Right lobe of liver (tissue), 6 donors: Measurements from ENCODE around the gene ZNF302. TPM values are rescaled to one million over a fixed set of nuclear protein-coding genes. Genes with fewer than 3 reads are reported as not detected.

ENCODE experiments used
- ATAC-seq, 4 donors: fragments of 200-7000 bp; cut with Tn5 transposase; one replicate each; pipeline ENCODE4 v1.9.1; 2020; ENCODE audit warnings: mild to moderate bottlenecking in 4 of 4, moderate library complexity in 4 of 4
- DNase-seq, 3 donors: peaks; one replicate each; pipeline ENCODE4 v3.0.0-alpha.2; 2020
- H3K27ac ChIP-seq, 3 donors: fragments of 200-600 bp; one replicate each; pipeline ENCODE4 v1.8.0; 2022
- H3K27me3 ChIP-seq, 2 donors: fragments of 200-600 bp; one replicate each; pipeline ENCODE4 v1.8.0; 2022
- H3K36me3 ChIP-seq, 4 donors: fragments of 200-600 bp; sonication (generic) in 1 of 4; one replicate each; pipeline versions ENCODE4 v1.5.1 to v1.8.0; 2017 to 2022; ENCODE audit warnings: control low read depth in 1 of 4
- H3K4me1 ChIP-seq, 4 donors: fragments of 200-600 bp; sonication (generic) in 1 of 4; one replicate each; pipeline versions ENCODE4 v1.5.1 to v1.8.0; 2017 to 2022; ENCODE audit warnings: control low read depth in 1 of 4
- H3K4me3 ChIP-seq, 3 donors: fragments of 200-600 bp; one replicate each; pipeline ENCODE4 v1.8.0; 2022
- H3K9me3 ChIP-seq, 4 donors: fragments of 200-600 bp; sonication (generic) in 1 of 4; one replicate each; pipeline versions ENCODE4 v1.5.1 to v1.8.0; 2017 to 2022; ENCODE audit warnings: control low read depth in 1 of 4
- POLR2A ChIP-seq: fragments of 450-650 bp; IDR thresholded peaks from one replicate; pipeline ENCODE4 v1.6.1; 2017; ENCODE audit warnings: antibody characterized with exemption, mild to moderate bottlenecking
- WGBS: methylation state at CpG from one replicate; pipeline ENCODE4 v1.1.6; 2018; ENCODE audit warnings: low coverage, low lambda C conversion rate; ENCODE audit not compliant: insufficient coverage; ENCODE audit errors: missing lambda C conversion rate; 5-methylcytosine and 5-hydroxymethylcytosine counted together
- intact Hi-C, 2 donors: fragments of 100-400 bp; cut with DNase I; formaldehyde crosslinking; loops; one replicate each; pipeline versions ENCODE4 v1.11.2 to v1.14.1; 2022
- total RNA-seq, 6 experiments: library from RNA; depleted of rRNA in 2 of 6; stranded (reverse); fragments of >200 nt in 2 of 6; fragmentation: NEBNext Ultra II Directional in 3 of 6; extraction: Animal tissue kit (Norgen Biotek cat#: 25700) in 3 of 6; gene quantifications; one replicate each; pipeline versions ENCODE4 v1.1.0 to v1.2.4, GENCODE V29; 2016 to 2023
- TF ChIP-seq, protein P1 (sequence below), 4 donors: fragments of 200-600 bp in 3 of 4; fragments of 450-650 bp in 1 of 4; IDR thresholded peaks; one replicate each; pipeline versions ENCODE4 v1.5.1 to v1.8.0; 2016 to 2022; ENCODE audit warnings: antibody characterized with exemption in 4 of 4, mild to moderate bottlenecking in 2 of 4
- donor health status: DM: no; HTN: yes; CAD: no.
- donor health status: DM: no; HTN: no; CAD: no.
- donor health status: DM: no; HTN: no; CAD: no.
- donor health status: DM: no; HTN: yes; CAD: no.
- donor health status: DM: no; HTN: yes; CAD: no.

The ZNF302 gene
- total RNA-seq, 6 experiments from 2014 or later: 7.3 to 14.5 (median 10.1) TPM

DNA sequence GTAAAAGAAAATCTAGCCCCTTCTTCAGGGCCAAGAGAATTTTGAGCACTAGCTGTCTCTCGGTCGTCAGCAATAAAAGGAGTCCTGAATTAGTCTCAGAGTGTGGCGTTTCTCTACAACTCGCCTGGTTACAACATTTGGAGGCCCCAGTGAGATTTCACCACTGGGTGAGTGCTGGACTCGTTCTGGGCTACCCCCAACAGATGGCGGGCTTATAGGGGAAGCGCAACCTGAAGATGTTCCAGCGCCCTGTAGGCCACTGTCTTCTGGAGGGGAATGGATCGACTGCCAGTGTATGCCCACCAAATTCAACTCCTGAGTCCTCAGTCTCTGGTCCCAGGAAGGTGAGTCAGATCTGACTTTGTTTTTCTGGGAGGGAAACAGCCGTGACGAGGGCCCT is 44.9 kb downstream of the ZNF302 start:
- no peaks in the 10 kb centered on the region for H3K36me3 ChIP-seq
- no peaks in the 10 kb centered on the region for H3K9me3 ChIP-seq
- H3K27me3 ChIP-seq: no peaks in the 10 kb centered on the region
- TF ChIP-seq, protein P1, sequence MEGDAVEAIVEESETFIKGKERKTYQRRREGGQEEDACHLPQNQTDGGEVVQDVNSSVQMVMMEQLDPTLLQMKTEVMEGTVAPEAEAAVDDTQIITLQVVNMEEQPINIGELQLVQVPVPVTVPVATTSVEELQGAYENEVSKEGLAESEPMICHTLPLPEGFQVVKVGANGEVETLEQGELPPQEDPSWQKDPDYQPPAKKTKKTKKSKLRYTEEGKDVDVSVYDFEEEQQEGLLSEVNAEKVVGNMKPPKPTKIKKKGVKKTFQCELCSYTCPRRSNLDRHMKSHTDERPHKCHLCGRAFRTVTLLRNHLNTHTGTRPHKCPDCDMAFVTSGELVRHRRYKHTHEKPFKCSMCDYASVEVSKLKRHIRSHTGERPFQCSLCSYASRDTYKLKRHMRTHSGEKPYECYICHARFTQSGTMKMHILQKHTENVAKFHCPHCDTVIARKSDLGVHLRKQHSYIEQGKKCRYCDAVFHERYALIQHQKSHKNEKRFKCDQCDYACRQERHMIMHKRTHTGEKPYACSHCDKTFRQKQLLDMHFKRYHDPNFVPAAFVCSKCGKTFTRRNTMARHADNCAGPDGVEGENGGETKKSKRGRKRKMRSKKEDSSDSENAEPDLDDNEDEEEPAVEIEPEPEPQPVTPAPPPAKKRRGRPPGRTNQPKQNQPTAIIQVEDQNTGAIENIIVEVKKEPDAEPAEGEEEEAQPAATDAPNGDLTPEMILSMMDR (IDR thresholded peaks at IDR 0.05): no peak
- TF ChIP-seq POLR2A: no peak
- H3K4me3 ChIP-seq: no peak overlapping the region
- 49% methylated on average over 9 of the region's 11 CpGs for WGBS
- no peak overlapping the region for H3K27ac ChIP-seq
- no peaks in the 10 kb centered on the region for H3K4me1 ChIP-seq
- DNase-seq: no peak
- intact Hi-C loops: no loop called here
- ATAC-seq: no peak

DNA sequence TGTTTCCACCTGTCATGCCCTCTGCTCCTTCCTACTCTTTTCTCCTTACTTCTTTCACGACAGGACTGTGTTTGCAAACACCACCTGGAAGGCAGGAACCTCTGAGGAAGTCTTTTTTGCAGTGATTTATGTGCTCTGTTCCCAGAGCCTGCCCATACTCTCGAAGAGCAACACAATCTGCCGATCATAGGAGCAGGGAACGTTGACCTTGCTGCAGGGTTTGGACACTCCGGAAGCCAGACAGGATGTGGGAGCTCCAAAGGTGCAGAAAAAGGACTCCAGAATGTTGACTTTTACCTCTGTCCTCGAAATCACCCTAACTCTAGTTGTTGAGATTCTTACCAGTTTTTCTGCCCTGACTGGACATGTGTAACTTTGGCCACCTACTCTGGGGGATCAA is 47.9 kb downstream of the ZNF302 start:
- 18% methylated on average over 6 of the region's 6 CpGs for WGBS

DNA sequence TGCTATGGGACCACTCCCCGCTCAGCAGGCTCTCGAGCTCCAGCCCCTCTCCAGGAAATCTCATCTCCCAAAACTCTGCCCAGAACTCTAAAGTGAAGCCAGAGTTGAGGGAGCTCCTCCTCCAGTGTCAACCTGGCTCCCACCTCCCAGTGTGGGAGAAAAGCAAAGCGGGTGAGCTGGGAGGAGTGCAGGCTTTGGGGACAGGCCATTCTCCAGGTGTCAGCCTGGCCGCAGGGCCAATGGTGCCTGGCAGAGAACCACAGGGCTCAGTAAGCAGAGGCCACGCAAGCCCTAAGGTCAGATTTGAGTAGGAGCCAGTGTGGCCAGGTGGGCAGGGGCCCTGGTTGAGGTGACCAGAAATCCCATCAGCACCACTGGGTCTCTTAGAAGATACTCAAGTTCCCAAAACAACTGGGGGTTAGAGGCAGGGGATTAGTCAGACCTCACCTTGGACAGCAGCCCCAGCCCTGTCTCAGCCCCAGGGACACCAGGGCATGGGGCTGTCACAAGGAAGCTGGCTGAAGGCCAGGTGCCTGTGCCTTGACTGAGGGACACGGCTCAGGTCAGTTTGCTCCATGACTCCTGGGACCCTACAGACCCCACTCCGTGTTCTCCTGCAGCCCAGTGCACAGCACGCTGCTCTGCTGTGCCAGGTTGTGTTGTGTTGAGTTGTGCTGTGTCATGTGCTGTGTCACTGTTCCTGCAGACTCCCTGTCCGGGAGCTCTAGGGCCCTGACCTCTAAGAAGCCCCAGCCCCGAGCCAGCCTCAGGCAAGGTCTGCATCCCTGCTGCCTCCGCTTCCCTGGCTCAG is 53.7 kb downstream of the ZNF302 start:
- Histone ChIP-seq H3K36me3 (no peaks in the 10 kb centered on the region), H3K27me3 (no peaks in the 10 kb centered on the region), H3K4me1 (peaks cover 0 to 14% (median 0%) of the 10 kb centered on the region in 4 donors), H3K4me3 (no peak overlapping the region), H3K9me3 (no peaks in the 10 kb centered on the region), H3K27ac (no peak overlapping the region)
- TF ChIP-seq POLR2A: no peak
- TF ChIP-seq, protein P1 (IDR thresholded peaks at IDR 0.05): no peak
- ATAC-seq (no peak), DNase-seq (no peak)
- intact Hi-C loops: no loop called here
- WGBS: 92% methylated on average over 2 of the region's 11 CpGs

More for the DNA sequence above, 47.9 kb downstream of the ZNF302 start:
- no peak for DNase-seq
- intact Hi-C loops: no loop called here
- Histone ChIP-seq H3K27me3 (no peaks in the 10 kb centered on the region), H3K27ac (no peak overlapping the region), H3K36me3 (no peaks in the 10 kb centered on the region), H3K4me3 (no peak overlapping the region), H3K9me3 (no peaks in the 10 kb centered on the region), H3K4me1 (no peaks in the 10 kb centered on the region)
- no peak for TF ChIP-seq POLR2A
- TF ChIP-seq, protein P1 (IDR thresholded peaks at IDR 0.05): no peak
- ATAC-seq: no peak

DNA sequence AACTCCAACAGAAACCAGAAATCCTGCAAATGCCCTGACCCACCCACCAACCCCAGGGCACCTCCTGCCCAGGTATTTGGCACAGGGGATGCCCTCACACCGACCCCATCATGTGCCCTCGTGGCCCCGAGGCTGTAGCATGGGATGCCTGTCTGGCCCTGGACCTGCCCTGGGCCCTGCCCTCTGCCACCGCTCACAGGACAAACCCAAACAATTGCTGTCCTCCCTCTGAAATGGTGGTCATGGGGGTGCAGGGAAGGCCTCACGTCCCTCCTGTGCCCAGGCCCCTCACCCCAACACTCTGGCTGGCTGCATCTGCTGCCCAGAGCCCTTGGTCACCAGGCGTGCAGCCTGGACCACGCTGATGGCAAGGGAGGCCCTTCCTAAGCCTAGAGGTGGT is 54.5 kb downstream of the ZNF302 start:
- Histone ChIP-seq H3K27ac (no peak overlapping the region), H3K27me3 (no peaks in the 10 kb centered on the region), H3K36me3 (no peaks in the 10 kb centered on the region), H3K4me1 (peaks cover 0 to 14% (median 0%) of the 10 kb centered on the region in 4 donors), H3K9me3 (no peaks in the 10 kb centered on the region), H3K4me3 (no peak overlapping the region)
- intact Hi-C loops: no loop called here
- WGBS: no CpG with 5 or more reads among the region's 7 CpGs
- DNase-seq: no peak
- TF ChIP-seq, protein P1 (IDR thresholded peaks at IDR 0.05): no peak
- no peak for TF ChIP-seq POLR2A
- no peak for ATAC-seq
